HFF-Myc (cell line): ENCODE measurements around the gene NPAP1.
"Not testable (repeated sequence)": the region's sequence is repeated elsewhere in the genome, so short reads cannot be mapped to it uniquely, and the experiment has no call there.

Experiments used
- DNase-seq: peaks from one replicate; pipeline ENCODE4 v3.0.0-alpha.2; 2011; ENCODE audit warnings: low read depth; ENCODE audit errors: extremely low read depth
- H3K4me3 ChIP-seq: replicated peaks from 2 replicates; pipeline ENCODE4 v1.5.1; 2011; ENCODE audit warnings: low read depth, mild to moderate bottlenecking, control low read depth, low read length
- CTCF ChIP-seq: IDR thresholded peaks from 2 replicates; pipeline ENCODE4 v1.5.1; 2012; ENCODE audit warnings: mild to moderate bottlenecking, low read depth, low read length, control low read depth; ENCODE audit errors: missing control alignments

The NPAP1 gene

GRCh38 chr15:24676431-24676830 lies 856 bp downstream of the NPAP1 start:
- DNase-seq = no peak
- TF ChIP-seq CTCF = no peak
- H3K4me3 ChIP-seq = no peak overlapping the region

- H3K4me3 ChIP-seq = no peak overlapping the region
- TF ChIP-seq CTCF = no peak
- DNase-seq = no peak
Measured at GRCh38 chr15:24678485-24678884, 2.9 kb downstream of the NPAP1 start.

- H3K4me3 ChIP-seq = no peak overlapping the region
- no peak for TF ChIP-seq CTCF
- no peak for DNase-seq
Measured at GRCh38 chr15:24682002-24682401, 6.4 kb downstream of the NPAP1 start.

- DNase-seq, H3K4me3 ChIP-seq: not testable (repeated sequence)
Measured at GRCh38 chr15:24682905-24683304, 7.3 kb downstream of the NPAP1 start.

GRCh38 chr15:24683736-24684135 lies 8.2 kb downstream of the NPAP1 start:
- TF ChIP-seq CTCF = no peak
- DNase-seq = no peak
- no peak overlapping the region for H3K4me3 ChIP-seq

- TF ChIP-seq CTCF = no peak
- DNase-seq = no peak
- H3K4me3 ChIP-seq = no peak overlapping the region
Measured at GRCh38 chr15:24684313-24684712, 8.7 kb downstream of the NPAP1 start.

- DNase-seq = no peak
- TF ChIP-seq CTCF = no peak
- H3K4me3 ChIP-seq = no peak overlapping the region
Measured at GRCh38 chr15:24696201-24696600, 20.6 kb downstream of the NPAP1 start.
